ENCODE results near the gene MNAT1.
A peak's percentile ranks its signal among the peaks of the same experiment; 100 is the strongest.

Gene MNAT1

GRCh38 chr14:60964904-60965303 lies 230.3 kb downstream of the MNAT1 start:
- DNase-seq = no peak
- TF ChIP-seq GATA1 (IDR thresholded peaks at IDR 0.05; ENCODE audit: low read depth, low read length) (no peak), POLR2A (IDR thresholded peaks at IDR 0.05; ENCODE audit: low read length) (no peak)

GRCh38 chr14:60965402-60965801 lies 230.8 kb downstream of the MNAT1 start:
- TF ChIP-seq GATA1 (IDR thresholded peaks at IDR 0.05; ENCODE audit: low read depth, low read length) = no peak
- no peak for TF ChIP-seq POLR2A (IDR thresholded peaks at IDR 0.05; ENCODE audit: low read length)
- DNase-seq = peak in 1 of 2 experiments; percentile 29

GRCh38 chr14:60968099-60968498 lies 233.5 kb downstream of the MNAT1 start:
- no peak for DNase-seq
- no peak for TF ChIP-seq GATA1 (IDR thresholded peaks at IDR 0.05; ENCODE audit: low read depth, low read length)
- TF ChIP-seq POLR2A (IDR thresholded peaks at IDR 0.05; ENCODE audit: low read length) = no peak

- TF ChIP-seq POLR2A (IDR thresholded peaks at IDR 0.05; ENCODE audit: low read length) (no peak), GATA1 (IDR thresholded peaks at IDR 0.05; ENCODE audit: low read depth, low read length) (no peak)
- no peak for DNase-seq
Observed at GRCh38 chr14:60968671-60969070, 234.1 kb downstream of the MNAT1 start.

- DNase-seq = no peak
- TF ChIP-seq GATA1 (IDR thresholded peaks at IDR 0.05; ENCODE audit: low read depth, low read length) = no peak
- TF ChIP-seq POLR2A (IDR thresholded peaks at IDR 0.05; ENCODE audit: low read length) = no peak
Observed at GRCh38 chr14:60970146-60970545, 235.6 kb downstream of the MNAT1 start.

- TF ChIP-seq POLR2A (IDR thresholded peaks at IDR 0.05; ENCODE audit: low read length) (no peak), GATA1 (IDR thresholded peaks at IDR 0.05; ENCODE audit: low read depth, low read length) (no peak)
- DNase-seq = no peak
Observed at GRCh38 chr14:60971271-60971670, 236.7 kb downstream of the MNAT1 start.

GRCh38 chr14:60972295-60972694 lies 237.7 kb downstream of the MNAT1 start:
- DNase-seq = no peak
- TF ChIP-seq POLR2A (IDR thresholded peaks at IDR 0.05; ENCODE audit: low read length) (no peak), GATA1 (IDR thresholded peaks at IDR 0.05; ENCODE audit: low read depth, low read length) (no peak)

GRCh38 chr14:60973070-60973469 lies 238.5 kb downstream of the MNAT1 start:
- no peak for TF ChIP-seq POLR2A (IDR thresholded peaks at IDR 0.05; ENCODE audit: low read length)
- TF ChIP-seq GATA1 (IDR thresholded peaks at IDR 0.05; ENCODE audit: low read depth, low read length) = no peak
- no peak for DNase-seq

GRCh38 chr14:60974090-60974651 lies 239.6 kb downstream of the MNAT1 start:
- no peak for TF ChIP-seq GATA1 (IDR thresholded peaks at IDR 0.05; ENCODE audit: low read depth, low read length)
- no peak for TF ChIP-seq POLR2A (IDR thresholded peaks at IDR 0.05; ENCODE audit: low read length)
- no peak for DNase-seq

- no peak for DNase-seq
- TF ChIP-seq GATA1 (IDR thresholded peaks at IDR 0.05; ENCODE audit: low read depth, low read length) (no peak), POLR2A (IDR thresholded peaks at IDR 0.05; ENCODE audit: low read length) (no peak)
Observed at GRCh38 chr14:60975551-60975950, 241.0 kb downstream of the MNAT1 start.

GRCh38 chr14:60977847-60978246 lies 243.3 kb downstream of the MNAT1 start:
- TF ChIP-seq POLR2A (IDR thresholded peaks at IDR 0.05; ENCODE audit: low read length) = no peak
- no peak for TF ChIP-seq GATA1 (IDR thresholded peaks at IDR 0.05; ENCODE audit: low read depth, low read length)
- no peak for DNase-seq

- TF ChIP-seq POLR2A (IDR thresholded peaks at IDR 0.05; ENCODE audit: low read length) (peak; percentile 89), GATA1 (IDR thresholded peaks at IDR 0.05; ENCODE audit: low read depth, low read length) (no peak)
Observed at GRCh38 chr14:60980811-60981632, 246.5 kb downstream of the MNAT1 start, which contains the start of the genes SLC38A6 and TRMT5. Gene SLC38A6, plus strand, starts transcription at chr14:60981245. Its CDS starts 33 bp downstream, at chr14:60981278. Gene TRMT5, minus strand, starts transcription at chr14:60981079. Its CDS starts 106 bp downstream, at chr14:60980973.

GRCh38 chr14:60981633-60982455 lies 247.3 kb downstream of the MNAT1 start:
- peak; percentile 76 to 81 for DNase-seq
- no peak for TF ChIP-seq GATA1 (IDR thresholded peaks at IDR 0.05; ENCODE audit: low read depth, low read length)
- no peak for TF ChIP-seq POLR2A (IDR thresholded peaks at IDR 0.05; ENCODE audit: low read length)

More at GRCh38 chr14:60980811-60981632, 246.5 kb downstream of the MNAT1 start, which contains the start of the genes SLC38A6 and TRMT5:
- peak; percentile 95 to 96 for DNase-seq

GRCh38 chr14:60984196-60984595 lies 249.6 kb downstream of the MNAT1 start:
- DNase-seq = no peak
- TF ChIP-seq GATA1 (IDR thresholded peaks at IDR 0.05; ENCODE audit: low read depth, low read length) = no peak
- TF ChIP-seq POLR2A (IDR thresholded peaks at IDR 0.05; ENCODE audit: low read length) = no peak
